ENCODE results near the gene TMEM108.

GRCh38 chr3:133362539-133362938 is 324.3 kb downstream of the TMEM108 start:
- TF ChIP-seq CTCF (IDR thresholded peaks at IDR 0.05; ENCODE audit: low read depth, low read length) (no peak), MAX (IDR thresholded peaks at IDR 0.05; ENCODE audit: low read depth, low read length) (no peak), MYC (IDR thresholded peaks at IDR 0.05; ENCODE audit: low read depth, low read length) (no peak)

Measured in NB4 (cell line).